ENCODE data around the gene MYH7B.

The MYH7B gene

DNA sequence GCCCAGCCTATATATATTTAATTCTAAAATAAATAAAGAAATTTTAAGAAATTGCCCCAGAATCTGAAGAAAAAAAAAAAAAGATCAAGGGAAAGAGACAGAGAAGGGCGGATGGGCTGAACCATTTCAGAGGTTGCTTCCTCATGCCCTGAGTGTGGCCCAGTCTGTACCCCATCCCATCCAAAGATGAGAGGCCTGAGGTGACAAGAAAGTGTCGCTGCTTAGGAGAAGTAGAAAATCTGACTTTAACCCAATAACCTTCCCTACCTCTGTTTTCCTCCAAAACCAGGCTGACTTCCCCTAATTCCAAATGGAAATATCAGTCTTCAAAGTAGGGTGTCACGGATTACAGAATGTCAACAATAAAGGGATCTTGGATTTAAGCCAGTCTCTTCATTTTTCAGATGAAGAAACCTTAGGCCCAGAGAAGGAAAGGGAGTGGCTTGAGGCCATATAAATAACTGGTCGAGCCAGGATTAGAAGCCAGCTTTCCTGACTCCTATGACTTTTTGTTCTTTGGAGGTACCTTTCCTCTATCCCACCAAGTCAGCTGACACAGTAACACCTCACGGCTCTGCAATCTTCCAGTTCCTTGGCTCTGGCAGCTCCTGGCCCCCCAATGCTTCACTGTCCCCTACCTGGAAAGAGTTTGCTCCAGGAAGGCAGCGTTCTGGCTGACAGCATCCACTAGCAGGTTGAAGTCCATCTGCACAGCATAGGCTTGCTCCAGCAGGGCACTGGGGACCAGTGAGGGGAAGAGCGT lies 10.2 kb upstream of the MYH7B start:
- no peak for DNase-seq (ENCODE audit: low read depth)

- no peak for DNase-seq (ENCODE audit: low read depth)
These were observed 9.0 kb upstream of the MYH7B start for GRCh38 chr20:34946661-34947060.

- no peak for DNase-seq (ENCODE audit: low read depth)
These were observed 8.3 kb upstream of the MYH7B start for GRCh38 chr20:34947336-34947735.

DNA sequence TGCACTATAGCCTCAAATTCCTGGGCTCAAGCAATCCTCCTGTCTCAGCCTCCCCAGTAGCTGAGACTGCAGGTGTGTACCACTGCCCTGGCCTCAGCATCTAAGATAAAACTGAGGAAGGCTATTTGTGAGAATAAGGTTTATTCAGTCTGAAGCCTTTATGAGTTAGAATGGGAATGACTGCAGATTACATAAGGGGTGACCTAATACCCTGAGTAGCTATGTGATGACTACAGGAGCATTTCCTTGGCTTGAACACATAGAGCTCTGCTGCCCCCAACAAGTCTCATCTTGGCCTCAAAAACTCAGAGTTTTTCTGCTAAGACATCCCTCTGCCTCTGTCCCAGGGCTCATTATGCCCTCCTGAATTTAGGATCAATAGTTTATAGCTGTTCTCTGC lies 7.6 kb upstream of the MYH7B start:
- DNase-seq (ENCODE audit: low read depth): peak; percentile 76

GRCh38 chr20:34949120-34949519 lies 6.5 kb upstream of the MYH7B start:
- no peak for DNase-seq (ENCODE audit: low read depth)

DNA sequence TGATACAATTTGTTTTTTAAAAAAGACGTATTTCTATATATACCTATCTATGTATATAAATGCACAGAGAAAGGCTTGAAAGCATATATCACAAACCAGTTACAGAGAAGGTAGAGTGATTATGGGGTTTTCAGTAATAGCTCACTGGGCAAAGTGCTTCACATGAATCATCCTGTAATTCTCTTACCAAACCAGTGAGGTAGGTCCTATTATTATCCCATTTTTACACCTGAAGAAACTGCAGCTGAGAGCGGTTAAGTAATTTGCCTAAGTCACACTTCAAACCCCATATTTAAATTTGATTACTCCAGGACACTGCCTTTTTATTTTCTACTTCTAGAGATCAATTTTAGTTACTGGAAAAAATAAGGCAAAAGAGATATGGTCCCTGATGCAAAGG lies 4.4 kb upstream of the MYH7B start:
- no peak for DNase-seq (ENCODE audit: low read depth)

GRCh38 chr20:34951652-34952051 lies 4.0 kb upstream of the MYH7B start:
- no peak for DNase-seq (ENCODE audit: low read depth)

DNA sequence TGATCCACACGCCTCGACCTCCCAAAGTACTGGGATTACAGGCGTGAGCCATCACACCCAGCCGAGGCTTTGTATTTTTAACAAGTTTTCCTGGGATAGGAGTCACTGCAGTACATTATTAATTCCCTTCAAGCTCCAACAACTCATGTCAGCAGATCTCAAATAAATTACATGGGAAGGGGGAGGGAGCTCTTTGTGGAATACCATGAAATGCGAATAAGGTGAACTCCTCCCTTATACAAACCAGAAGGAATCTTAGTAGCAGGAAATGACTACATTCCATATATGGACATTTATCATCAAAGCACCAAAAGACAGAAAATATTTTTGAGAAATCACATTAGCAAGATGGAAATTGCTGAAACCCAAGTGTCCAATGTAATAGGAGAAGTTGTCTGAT lies 3.0 kb upstream of the MYH7B start:
- DNase-seq (ENCODE audit: low read depth): no peak

- no peak for DNase-seq (ENCODE audit: low read depth)
These were observed 1.7 kb upstream of the MYH7B start for GRCh38 chr20:34953960-34954359.

GRCh38 chr20:34954904-34955230 lies 801 bp upstream of the MYH7B start:
- DNase-seq (ENCODE audit: low read depth): no peak

GRCh38 chr20:34956041-34956458 lies 382 bp downstream of the MYH7B start:
- DNase-seq (ENCODE audit: low read depth): no peak

GRCh38 chr20:34956751-34957472 lies 1.2 kb downstream of the MYH7B start:
- no peak for DNase-seq (ENCODE audit: low read depth)

GRCh38 chr20:34964486-34964885 lies 8.8 kb downstream of the MYH7B start:
- no peak for DNase-seq (ENCODE audit: low read depth)

DNA sequence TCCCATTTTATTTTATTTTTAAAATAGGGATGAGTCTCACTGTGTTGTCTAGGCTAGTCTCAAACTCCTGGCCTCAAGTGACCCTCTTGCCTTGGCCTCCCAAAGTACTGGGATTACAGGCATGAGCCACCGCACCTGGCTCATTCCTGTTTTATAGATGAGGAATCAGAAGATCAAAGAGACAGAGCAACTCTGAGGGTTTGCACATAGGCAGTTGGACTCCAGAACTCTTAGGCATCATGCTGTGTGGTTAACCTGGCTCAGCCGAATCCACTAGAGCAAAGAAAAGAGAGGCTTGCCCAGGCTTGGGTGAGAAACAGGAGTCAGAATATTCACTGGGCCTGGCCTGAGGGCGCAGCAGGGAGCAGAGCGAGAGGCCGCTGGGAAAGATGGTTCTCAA lies 9.4 kb downstream of the MYH7B start:
- no peak for DNase-seq (ENCODE audit: low read depth)

DNA sequence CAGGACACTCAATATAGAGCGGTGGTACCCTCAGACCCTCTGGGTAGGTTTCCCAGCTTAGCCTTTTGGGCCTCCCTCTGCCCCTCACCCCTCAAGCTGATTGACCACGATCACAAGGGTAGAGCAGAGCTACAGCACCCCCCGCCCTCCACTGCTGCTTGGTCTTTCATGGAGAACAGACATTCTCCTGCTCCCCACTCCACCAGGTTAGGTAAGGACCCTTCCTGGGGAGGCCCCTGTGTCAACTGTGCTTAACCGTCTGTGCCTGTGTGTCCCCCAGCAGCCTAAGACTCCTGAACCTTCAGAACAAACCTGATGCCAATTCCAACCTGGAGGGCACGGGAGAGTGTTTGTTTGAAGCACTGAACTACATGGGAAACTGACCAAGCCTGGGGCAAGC lies 11.8 kb downstream of the MYH7B start:
- DNase-seq (ENCODE audit: low read depth): no peak

- no peak for DNase-seq (ENCODE audit: low read depth)
These were observed 12.5 kb downstream of the MYH7B start for GRCh38 chr20:34968042-34968775.

- DNase-seq (ENCODE audit: low read depth): no peak
These were observed 14.6 kb downstream of the MYH7B start for GRCh38 chr20:34970193-34970840.

- no peak for DNase-seq (ENCODE audit: low read depth)
These were observed 15.3 kb downstream of the MYH7B start for GRCh38 chr20:34970846-34971560.

GRCh38 chr20:34971561-34972235 lies 16.0 kb downstream of the MYH7B start:
- no peak for DNase-seq (ENCODE audit: low read depth)

DNA sequence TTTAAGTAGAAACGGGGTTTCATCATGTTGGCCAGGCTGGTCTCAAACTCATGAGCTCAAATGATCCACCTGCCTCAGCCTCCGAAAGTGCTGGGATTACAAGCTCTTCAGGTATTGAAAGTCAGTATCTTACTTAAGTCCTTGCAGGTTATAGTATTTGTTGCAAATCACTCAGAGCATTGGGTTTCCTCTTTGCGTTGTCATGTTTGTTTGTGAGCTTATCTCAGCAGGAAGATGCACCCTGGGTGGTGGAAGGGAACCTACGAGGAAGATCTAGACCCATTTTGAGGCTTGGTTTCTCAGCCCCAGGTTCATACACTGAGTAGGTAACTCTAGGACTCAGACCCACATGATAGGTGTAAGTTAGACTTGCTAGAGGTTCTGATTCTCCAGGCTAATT lies 18.6 kb downstream of the MYH7B start:
- DNase-seq (ENCODE audit: low read depth): no peak

- DNase-seq (ENCODE audit: low read depth): no peak
These were observed 20.6 kb downstream of the MYH7B start for GRCh38 chr20:34976286-34976685.
